Activated CD4-positive, CD25-positive, alpha-beta regulatory T cell (primary cell): ENCODE data around the gene PRUNE2.

ENCODE experiments used
- DNase-seq, 4 experiments: peaks; one replicate each; lab custom pipeline; 2025; lab: John Stamatoyannopoulos, UW

The PRUNE2 gene

DNA sequence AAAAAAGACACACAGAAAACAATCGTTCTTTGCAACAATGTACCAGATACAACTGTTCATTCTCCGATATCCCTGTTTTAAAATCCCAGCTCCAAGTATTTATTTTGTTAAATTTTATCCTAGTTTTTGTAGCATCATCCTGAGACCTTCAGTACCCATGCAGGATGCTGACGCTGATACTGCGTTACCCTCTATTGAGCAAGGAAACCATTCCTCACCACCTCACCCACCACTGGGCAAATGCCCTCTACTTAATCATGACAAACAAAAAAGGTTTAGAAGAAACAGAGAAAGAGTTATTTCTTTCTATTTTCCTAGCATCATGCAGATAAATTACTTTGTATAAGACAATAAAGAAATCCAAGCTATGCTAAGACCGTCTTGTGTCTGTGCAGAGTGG, 277.8 kb downstream of the PRUNE2 start:
- no peak for DNase-seq

DNA sequence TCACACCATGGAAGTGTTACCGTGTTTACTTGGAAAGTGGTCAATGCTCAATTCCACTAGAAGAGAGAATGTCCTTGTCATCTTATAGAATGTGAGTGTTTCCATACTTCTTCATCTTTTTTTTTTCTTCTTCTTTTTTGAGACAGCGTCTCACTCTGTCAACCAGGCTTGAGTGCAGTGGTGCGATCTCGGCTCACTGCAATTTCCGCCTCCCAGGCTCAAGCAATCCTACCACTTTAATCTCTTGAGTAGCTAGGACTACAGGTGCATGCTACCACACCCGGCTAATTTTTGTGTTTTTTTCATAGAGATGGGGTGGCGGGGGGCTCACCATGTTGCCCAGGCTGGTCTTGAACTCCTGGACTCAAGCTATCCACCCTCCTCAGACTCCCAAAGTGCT, 278.9 kb downstream of the PRUNE2 start:
- no peak for DNase-seq

DNA sequence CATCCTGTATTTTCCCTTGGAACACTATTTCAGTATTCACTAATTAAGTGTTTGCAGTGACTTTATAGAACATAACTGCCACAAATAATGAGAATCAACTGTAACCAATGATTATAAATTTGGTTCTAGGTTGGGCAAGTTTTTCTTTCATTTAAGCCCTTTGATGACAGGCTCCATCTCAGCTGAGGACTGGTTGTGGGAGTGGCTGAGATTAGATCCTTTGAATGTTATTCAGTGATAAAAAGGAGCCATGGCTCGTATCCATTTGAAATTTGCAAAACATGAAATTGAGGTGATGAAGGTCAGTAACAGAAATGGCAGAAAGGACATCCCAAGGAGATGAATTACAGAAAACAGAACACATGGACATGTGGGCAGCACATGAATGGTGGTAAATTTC, 279.8 kb downstream of the PRUNE2 start:
- no peak for DNase-seq

DNA sequence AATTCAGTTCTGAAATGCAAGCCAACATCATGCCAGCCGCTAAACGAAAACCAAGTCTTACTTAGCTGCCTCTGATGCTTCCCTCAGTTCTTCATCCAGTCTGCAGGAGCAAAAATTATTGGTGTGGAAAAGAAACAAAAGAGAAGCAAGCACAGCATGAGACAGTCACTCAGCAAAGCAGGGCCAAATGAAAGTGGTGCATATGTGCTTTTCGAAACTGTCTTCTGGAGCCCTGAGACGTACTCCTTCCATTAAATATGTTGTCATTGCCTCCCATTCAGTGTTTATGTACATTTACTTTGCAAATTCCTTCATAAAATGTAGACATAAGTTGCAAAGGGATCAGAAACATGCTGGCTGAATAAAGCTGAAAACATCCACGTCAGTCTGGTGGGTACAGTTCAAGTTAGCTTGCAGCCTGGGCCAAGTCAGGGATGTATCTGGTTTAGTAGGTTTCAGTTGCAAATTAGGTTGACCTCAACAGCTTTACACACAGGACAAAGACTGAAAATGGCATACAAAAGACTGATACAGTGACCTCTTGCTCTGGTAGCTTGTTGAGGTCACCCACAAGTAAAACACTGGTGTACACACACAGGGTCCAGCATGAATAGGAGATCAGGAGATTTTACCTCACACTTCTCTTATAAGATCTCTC, 281.4 kb downstream of the PRUNE2 start:
- no peak for DNase-seq

DNA sequence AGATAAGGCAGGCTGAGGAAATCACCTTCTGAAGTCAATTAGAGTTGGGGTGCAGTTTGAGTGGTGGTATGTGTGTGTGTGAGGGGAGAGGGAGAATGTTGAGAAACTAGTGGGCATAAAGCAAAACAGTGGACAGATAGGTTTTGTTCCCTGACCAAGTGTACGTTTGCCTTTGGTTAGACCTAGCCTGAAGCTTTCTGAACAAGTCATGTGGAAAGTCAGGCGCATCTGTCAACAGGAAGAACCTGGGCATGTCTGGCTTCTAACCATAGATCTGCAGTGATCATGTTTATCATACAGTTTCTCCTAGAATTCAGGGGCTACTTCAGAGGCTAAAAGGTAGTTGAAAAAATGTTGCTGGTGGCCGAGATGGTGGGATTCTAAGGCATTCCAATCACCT, 284.9 kb downstream of the PRUNE2 start:
- no peak for DNase-seq

DNA sequence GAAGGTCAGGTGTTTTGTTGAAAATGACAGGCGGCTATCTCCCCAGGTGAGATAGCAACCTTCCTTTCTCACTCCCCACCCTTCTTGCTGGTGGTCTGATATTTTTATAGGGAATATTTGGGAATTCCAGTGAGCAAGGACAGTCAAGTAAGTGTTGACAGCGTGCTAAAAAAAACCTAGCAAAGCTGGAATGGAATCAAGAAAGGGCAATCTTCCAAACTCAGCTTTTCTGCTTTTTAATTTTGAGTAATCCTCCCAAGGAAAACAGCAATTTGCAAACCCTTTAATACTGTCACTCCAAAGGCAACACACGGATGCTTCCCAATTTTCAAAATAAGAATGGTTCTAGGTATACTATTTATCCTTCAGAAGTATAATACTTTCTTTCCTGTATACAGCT, 285.3 kb downstream of the PRUNE2 start:
- DNase-seq = no peak

DNA sequence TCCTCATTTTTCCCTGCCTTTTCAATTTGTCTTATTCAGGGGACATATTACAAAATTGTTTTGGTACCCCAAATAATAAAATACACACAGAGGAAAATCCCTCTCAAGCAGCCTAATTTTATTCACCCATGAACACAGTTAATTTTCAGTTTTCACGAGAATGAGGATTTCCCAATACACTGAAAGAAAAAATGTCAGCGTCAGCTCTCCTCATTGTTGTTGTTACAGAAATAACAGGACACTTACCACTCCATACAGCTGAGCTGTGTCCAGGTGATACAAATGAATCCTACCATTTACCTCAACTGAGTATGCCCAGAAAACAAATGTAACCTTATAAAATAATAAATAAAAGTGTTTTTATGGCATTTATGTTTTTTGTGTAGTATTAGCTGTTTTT, 286.3 kb downstream of the PRUNE2 start:
- DNase-seq = no peak

DNA sequence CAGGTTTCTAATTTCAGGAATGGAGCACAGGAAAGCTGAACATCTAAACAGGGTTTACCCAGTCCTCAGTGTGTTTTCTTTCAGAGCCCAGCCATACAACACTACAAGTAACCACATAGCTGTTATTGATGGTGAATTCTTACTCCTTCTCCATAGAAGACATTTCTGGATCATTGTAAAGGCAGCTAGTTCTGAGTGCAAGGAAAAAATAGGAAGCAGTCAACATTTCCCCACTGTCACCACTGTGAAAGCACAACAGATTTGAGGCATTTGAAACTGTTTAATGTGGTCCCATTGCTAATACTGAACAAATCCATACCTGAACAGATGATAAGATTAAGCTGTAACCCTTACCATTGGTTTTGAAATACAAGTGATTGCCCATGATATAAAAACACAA, 286.7 kb downstream of the PRUNE2 start:
- DNase-seq = no peak

DNA sequence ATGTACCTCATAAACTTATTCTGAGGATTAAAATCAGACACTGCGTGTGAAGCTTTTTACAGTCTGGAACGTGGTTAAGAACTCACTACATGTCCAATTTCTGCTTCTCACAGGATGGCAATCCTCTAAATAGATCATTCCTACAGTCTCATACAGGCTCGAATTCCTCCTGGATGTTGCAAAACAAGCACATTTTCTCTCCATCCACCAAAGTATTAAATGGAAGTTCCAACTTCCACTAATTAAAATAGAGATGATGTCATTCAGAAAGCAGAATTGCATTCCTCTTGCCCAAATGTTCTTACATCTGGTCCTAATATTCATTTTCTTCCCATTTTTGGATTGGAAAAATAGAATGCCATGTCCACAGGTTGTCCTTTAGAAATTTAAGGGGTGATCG, 287.2 kb downstream of the PRUNE2 start:
- DNase-seq = no peak

DNA sequence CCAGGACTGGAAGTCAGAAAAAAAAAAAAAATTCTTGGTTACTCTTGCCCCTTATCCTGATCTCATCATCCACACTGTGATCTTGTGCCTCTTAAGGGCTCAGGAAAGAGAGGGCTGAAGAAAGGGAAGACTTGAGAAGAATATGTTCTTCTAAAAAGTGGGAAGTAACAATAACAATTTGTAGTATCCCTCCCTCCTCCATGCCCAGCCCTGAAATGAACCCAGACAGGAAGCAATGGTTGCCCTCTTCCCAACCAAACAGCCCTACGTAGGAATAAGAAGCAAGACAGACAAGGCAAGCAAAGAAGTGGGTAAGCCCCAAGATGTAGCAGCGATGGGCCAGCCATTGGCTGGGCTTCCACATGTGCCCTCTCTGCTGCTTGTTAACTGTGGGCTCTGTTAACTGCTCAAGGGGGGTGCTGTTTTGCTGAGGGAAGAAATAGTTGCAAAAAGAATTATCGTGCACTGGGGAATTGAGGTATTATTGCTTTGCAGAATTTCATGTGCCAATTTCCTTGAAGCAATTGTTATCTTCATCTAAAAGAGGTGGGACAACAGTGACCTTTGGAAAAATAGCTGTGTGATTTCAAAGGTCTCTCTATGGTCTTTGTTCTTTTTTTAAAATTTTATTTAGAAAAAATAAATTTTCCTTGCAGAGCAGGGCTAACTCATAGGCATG, 288.3 kb downstream of the PRUNE2 start:
- DNase-seq = no peak

DNA sequence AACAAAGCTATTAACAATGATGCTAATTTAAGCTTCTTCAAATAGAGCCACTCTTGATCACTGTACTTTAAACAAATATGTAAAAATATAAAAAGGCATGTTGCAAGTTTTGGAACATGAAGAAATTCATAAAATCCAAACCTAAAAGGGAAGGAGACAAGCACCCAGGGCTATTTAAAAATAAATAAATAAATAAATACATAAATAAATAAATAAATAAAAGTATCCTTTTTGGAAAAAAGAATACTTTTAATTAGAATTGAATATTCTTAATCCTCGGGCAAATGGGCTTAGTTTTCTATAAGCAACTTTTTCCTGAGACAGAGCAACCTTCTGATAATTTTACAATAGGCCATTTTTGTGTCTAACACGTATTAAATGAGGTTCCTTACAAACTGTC, 289.1 kb downstream of the PRUNE2 start:
- DNase-seq = no peak

DNA sequence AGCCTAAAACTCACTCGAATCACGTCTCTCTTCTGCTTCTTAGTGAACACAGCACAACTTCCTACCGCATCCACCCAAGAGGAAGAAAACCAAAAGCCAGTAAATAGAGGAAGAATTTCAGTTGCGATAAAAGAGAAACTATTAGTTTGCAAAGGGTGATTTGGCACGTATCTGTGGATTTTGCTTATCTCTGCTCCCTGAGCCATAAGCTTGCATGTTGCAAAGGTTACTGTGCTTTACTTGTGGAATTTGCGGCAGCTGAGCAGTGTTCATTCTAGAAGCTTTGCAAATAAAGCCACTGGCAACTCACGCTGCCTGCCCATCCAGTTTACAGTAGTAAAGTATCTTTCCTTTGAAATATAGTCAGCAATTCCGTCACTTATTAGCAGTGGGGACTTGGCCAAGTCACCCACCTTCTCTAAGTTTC, 290.7 kb downstream of the PRUNE2 start:
- DNase-seq = no peak

DNA sequence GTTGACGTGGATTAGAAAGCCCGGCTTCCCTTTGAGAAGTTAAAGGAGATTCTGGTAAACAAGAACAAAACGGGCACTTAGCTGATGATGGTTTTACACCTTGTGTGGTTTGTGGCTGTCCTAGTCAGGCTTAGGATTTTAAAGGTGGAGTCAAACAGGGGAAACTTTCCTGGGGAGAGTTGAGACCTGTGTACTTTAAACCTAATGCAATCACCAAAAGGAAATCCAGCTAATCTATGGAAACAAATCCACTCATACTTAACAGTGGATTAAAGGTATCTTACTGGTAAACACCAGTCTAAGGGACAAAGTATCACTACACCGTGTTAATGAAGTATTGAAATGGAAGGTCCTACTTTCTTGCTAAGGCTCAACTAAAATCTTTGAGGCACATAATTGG, 291.9 kb downstream of the PRUNE2 start:
- DNase-seq = no peak

DNA sequence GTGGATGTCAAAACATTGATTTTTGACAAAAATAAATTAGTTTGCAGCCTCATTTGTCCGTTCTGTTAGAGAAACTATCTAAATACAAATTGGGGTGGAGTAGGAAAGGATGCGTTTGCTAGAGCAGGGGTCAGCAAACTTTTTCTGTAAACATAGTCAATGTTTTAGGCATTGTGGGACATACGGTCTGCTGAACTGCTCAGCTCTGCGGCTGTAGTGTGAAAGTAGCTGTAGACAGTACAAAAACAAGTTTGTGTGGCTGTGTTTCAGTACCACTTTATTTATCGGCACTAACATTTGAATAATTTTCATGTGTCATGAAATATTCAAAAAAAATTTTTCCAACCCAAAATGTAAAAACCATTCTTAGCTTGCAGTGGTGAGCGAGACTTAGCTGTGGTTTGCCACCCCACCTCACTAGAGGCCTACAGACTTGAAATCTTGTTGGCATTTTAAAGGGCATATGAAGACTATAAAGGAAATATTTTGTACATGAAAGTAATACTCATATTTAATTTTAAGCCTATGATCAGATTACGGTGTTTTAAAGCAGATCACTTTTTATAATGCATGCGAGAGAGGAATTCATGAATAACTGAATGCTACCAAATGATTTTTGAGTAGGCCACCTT, 292.6 kb downstream of the PRUNE2 start:
- DNase-seq = no peak

DNA sequence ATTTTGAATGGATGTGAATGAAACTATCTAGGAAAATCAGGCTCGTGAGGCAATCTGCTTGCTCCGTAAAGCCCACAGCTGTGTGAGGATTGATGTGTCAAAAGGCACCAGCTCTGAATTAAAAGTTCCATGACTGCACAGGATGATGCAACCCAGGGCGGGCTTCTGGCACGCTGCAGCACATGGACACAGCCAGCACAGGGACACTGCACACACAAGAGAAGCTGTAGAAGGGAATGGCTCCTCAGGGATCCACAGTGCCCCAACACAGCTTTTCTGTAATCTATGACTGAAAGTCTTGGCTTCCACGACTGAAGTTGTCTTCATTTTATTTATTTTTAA, 295.9 kb downstream of the PRUNE2 start:
- no peak for DNase-seq

DNA sequence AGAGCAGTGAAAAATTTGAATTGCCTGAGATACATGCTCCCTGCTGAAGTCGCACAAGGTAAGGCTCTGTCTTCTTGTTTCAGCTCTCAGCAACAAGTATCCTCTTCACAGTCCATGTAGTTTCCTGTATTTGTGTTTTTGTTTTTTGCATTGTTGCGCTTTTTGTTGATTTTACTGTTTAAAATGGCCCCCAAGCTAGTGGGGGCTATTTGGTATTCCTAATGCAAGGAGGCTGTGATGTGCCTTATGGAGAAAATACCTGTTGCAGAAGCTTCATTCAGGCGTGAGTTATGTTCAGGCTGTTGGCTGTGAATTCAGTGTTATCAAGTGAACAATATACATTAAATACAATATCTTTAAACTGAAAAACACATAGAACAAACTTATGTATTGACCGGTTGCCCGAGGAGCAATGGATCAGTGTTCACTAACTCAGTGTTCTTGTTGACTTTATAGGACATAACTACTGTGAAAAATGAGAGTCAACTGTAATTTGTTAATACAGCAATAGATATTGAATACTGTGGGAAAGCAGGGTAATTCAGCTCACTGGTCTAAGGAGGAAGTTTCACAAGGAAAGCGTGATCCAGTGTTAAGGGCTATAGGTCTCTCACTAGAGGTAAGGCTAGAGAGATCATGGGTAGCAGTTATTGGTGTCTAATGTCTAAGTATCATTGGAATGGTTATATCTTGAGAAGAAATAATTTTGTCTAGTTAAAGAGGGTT, 296.5 kb downstream of the PRUNE2 start:
- DNase-seq = no peak

DNA sequence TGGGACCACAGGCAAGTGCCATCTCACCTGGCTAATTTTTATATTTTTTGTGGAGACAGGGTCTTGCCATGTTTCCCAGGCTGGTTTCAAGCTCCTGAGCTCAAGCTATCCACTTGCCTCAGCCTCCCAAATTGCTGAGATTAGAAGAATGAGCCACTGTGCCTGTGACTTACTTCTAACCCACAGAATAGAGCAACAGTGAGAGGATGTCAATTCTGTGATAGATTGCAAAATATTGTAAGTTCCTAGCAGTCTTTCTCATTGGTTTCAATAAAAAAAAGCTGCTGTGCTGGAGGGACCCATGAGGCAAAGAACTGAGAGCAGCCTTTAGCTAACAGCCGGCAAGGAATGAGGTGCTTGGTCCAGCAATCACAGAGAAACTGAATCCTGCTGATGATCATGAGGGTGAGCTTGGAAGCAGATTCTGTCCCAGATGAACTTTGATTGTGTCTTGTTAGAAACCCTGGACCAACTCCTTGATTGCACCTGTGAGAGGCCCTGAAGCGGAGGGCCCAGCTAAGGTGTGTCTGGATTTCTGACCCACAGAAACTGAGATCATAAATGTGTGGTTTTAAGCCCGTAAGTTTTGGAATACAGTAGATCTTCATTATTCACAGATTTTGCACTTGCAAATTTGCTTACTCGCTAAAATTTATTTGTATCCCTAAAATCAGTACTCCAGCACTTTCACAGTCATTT, 297.2 kb downstream of the PRUNE2 start:
- DNase-seq = no peak

DNA sequence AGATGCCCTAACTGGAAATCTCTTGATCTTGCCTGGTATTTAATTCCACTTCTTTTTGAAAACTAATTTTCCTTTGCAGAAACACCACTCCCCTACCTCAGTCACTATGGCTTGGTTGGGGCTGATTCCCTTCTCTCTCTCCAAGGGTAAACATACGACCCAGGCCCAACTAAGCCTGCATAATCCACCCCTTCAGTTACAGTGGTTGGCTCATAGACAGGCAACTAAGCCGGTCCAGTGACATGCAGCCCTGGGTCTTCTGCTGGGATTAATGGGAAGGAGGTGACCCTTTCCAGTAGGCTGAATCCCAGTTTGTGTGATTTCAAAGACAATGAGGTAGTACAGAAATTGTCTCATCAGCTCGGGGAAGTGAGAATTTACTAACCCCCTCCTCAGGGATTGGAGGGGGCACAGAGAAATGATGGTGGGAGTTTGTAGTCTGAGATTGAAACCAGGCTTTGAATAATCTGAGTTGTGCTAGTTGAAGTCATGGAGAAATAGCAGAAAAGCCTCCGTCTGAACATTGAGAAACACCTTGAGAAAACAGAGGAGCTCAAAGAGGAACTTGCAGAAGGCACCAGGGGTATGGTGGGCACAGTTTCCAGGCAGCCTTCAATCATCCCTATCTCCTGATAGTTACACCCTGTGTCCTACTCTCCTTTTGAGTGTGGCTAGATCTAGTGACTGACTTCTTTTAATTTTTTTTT, 298.0 kb downstream of the PRUNE2 start:
- no peak for DNase-seq

DNA sequence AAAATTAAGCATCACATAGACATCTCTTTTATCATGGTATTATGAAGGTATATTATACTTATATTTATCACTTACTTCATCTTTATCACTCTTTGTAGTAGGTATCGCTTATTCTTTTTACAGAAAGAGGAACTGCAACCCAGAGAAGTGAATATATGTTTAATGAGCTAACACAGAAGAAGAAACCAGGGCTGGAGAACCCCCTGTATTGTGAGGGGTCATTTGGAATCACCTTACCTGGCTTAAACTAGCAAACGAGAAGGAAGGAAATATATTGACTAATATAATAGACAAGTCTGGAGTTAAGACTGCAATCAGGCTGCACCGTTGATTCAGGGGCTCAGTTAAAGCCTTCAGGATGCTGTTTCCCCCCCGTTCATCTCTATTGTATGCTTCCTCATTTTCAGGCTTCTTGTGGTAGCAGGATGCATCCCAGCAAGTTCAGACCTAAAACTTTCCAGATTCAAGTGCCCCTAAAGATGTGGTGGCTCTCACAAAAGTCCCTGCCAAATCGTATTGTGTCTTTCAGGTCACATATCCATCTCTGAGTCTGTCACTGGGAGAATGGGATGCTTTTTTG, 300.5 kb downstream of the PRUNE2 start:
- DNase-seq = no peak

DNA sequence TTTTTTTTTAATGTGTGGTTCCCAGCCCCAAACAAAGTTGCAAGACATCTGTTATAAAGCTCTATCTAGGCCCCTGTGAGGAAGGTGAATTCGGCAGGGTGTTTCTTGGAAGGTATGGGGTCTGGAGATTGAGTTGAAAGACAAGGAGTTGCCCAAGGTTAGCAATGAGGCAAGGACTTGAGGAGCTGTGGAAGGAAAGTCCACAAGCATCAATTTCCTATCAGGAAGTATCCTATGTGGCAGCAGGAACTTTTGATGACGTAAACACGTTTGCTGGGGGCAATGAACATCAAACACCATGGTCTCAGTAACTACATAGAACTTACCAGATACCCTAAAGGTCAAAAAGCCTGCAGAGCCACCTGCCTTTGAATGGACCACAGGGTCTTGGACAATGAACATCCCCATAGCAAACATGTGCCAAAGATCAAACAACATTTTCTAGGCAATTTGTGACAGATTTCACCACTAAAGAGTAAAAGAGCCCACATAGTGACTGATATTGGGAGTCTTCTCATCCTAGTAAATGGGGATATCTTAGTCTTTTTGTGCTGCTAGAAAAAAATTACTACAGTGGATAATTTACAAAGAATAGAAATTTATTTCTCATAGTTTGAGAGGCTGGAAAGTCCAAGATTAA, 301.9 kb downstream of the PRUNE2 start:
- DNase-seq = no peak

DNA sequence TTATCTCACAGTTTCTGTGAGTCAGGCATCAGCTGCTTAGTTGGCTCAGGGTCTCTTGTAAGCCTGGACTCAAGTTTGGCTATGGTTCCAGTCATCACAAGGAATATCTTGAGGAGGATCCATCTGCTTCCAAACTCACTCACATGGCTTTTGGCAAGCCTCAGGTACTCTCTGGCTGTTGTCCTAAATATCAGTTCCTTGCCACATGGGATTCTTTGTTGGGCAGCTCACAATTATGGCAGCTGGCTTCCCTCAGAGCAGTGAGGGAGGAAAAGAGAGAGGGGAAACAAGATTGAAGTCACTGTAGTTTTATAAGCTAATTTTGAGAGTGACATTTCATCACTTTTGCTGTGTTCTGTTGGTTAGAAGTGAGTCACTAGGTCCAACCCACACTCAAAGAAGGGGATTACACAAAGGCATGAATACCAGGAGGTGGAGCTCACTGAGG, 302.4 kb downstream of the PRUNE2 start:
- no peak for DNase-seq
